B cell (primary cell): ENCODE data around the gene FA2H. TPM values are rescaled to one million over a fixed set of nuclear protein-coding genes. Genes with fewer than 3 reads are reported as not detected.
"Not testable (repeated sequence)": the region's sequence is repeated elsewhere in the genome, so short reads cannot be mapped to it uniquely, and the experiment has no call there.

Experiments
- ATAC-seq: fragments of 200-7000 bp; cut with Tn5 transposase; one replicate; pipeline ENCODE4 v1.10.0; 2021; ENCODE audit warnings: low read depth, mild to moderate bottlenecking, moderate number of reproducible peaks, moderate library complexity
- CTCF ChIA-PET: fragments of 350-600 bp; sonication (Branson Sonifier 250); formaldehyde crosslinking; loops from one replicate; lab custom pipeline; 2021; ENCODE audit warnings: antibody characterized with exemption, inconsistent platforms; lab: Charles Lee
- POLR2A ChIA-PET: fragments of 350-600 bp; sonication (Branson Sonifier 250); formaldehyde crosslinking; loops from one replicate; lab custom pipeline; 2021; ENCODE audit warnings: antibody characterized with exemption; lab: Charles Lee
- DNase-seq: peaks from one replicate; pipeline ENCODE4 v3.0.0; 2013
- H2AFZ ChIP-seq: 2 replicates; pipeline ENCODE4 v1.6.1; 2012; ENCODE audit warnings: mild to moderate bottlenecking, low read depth, low read length; ENCODE audit not compliant: insufficient read depth, poor library complexity, severe bottlenecking
- H3K27ac ChIP-seq, 2 donors: 1 replicate in 1 of 2; 2 replicates in 1 of 2; pipeline ENCODE4 v1.5.1; 2012 to 2013; ENCODE audit warnings: low read length in 2 of 2, mild to moderate bottlenecking in 2 of 2, moderate library complexity in 1 of 2
- H3K27me3 ChIP-seq, 4 experiments: fragments of 200-600 bp in 1 of 4; sonication (generic) in 1 of 4; replicated peaks in 1 of 4; 1 replicate in 2 of 4; 2 replicates in 2 of 4; pipeline versions ENCODE4 v1.6.1 to v1.7.0; 2013 to 2016; ENCODE audit warnings: low read length in 3 of 4, mild to moderate bottlenecking in 2 of 4, mixed read lengths in 1 of 4, moderate library complexity in 1 of 4; ENCODE audit not compliant: insufficient read depth in 4 of 4, control insufficient read depth in 3 of 4; ENCODE audit errors: control extremely low read depth in 1 of 4
- H3K36me3 ChIP-seq, 2 experiments: replicated peaks in 1 of 2; 1 replicate in 1 of 2; 2 replicates in 1 of 2; pipeline versions ENCODE4 v1.6.1 to v1.7.1; 2013; ENCODE audit warnings: low read length in 1 of 2; ENCODE audit not compliant: insufficient read depth in 2 of 2, control insufficient read depth in 1 of 2; ENCODE audit errors: control extremely low read depth in 1 of 2, extremely low read depth in 1 of 2
- H3K4me1 ChIP-seq, 2 donors: fragments of 200-600 bp in 1 of 2; sonication (generic) in 1 of 2; 1 replicate in 1 of 2; 2 replicates in 1 of 2; pipeline versions ENCODE4 v1.5.1 to v1.6.1; 2013 to 2017; ENCODE audit warnings: low read length in 2 of 2; ENCODE audit not compliant: control insufficient read depth in 2 of 2, insufficient read depth in 2 of 2
- H3K4me2 ChIP-seq: replicated peaks from 2 replicates; pipeline ENCODE3; 2012; ENCODE audit warnings: mild to moderate bottlenecking, low read depth, low read length; ENCODE audit not compliant: poor library complexity, severe bottlenecking
- H3K4me3 ChIP-seq, 5 experiments: fragments of 200-600 bp in 1 of 5; sonication (generic) in 1 of 5; 1 replicate in 3 of 5; 2 replicates in 2 of 5; pipeline versions ENCODE4 v1.5.1 to v1.7.0; 2011 to 2016; ENCODE audit warnings: low read length in 4 of 5, mild to moderate bottlenecking in 4 of 5, low read depth in 2 of 5, control low read depth in 1 of 5, moderate library complexity in 1 of 5; ENCODE audit not compliant: insufficient read depth in 1 of 5; ENCODE audit errors: control extremely low read depth in 1 of 5, extremely low read depth in 1 of 5
- H3K79me2 ChIP-seq: fragments of 200-600 bp; sonication (generic); one replicate; pipeline ENCODE4 v1.6.0; 2016; ENCODE audit warnings: low read length; ENCODE audit not compliant: control insufficient read depth, insufficient read depth
- H3K9ac ChIP-seq: fragments of 200-600 bp; sonication (generic); 2 replicates; pipeline ENCODE4 v1.6.1; 2017; ENCODE audit warnings: mild to moderate bottlenecking, low read length, moderate library complexity
- H3K9me3 ChIP-seq, 3 donors: one replicate each; pipeline versions ENCODE4 v1.6.1 to v1.7.1; 2013; ENCODE audit warnings: low read length in 2 of 3; ENCODE audit not compliant: control insufficient read depth in 2 of 3, insufficient read depth in 1 of 3; ENCODE audit errors: control extremely low read depth in 1 of 3
- H4K20me1 ChIP-seq: 2 replicates; pipeline ENCODE4 v1.6.0; 2012; ENCODE audit warnings: mild to moderate bottlenecking, low read length; ENCODE audit not compliant: insufficient read depth, control insufficient read depth, poor library complexity, severe bottlenecking
- H3K27ac Mint-ChIP-seq: one replicate; pipeline ENCODE4 v1.8.0; 2021; ENCODE audit warnings: mixed read lengths
- H3K27me3 Mint-ChIP-seq: one replicate; pipeline ENCODE4 v1.8.0; 2021; ENCODE audit warnings: mixed read lengths
- H3K4me1 Mint-ChIP-seq: one replicate; pipeline ENCODE4 v1.8.0; 2021; ENCODE audit warnings: mixed read lengths
- H3K4me3 Mint-ChIP-seq: one replicate; pipeline ENCODE4 v1.8.0; 2021; ENCODE audit warnings: mixed read lengths
- H3K9me3 Mint-ChIP-seq: one replicate; pipeline ENCODE4 v1.8.0; 2022; ENCODE audit warnings: mixed read lengths; ENCODE audit not compliant: insufficient read depth
- CTCF ChIP-seq: fragments of 200-600 bp; IDR thresholded peaks from one replicate; pipeline ENCODE4 v1.8.0; 2022; ENCODE audit warnings: antibody characterized with exemption, mild to moderate bottlenecking
- EZH2 ChIP-seq: IDR thresholded peaks from 2 replicates; pipeline ENCODE4 v1.6.1; 2012; ENCODE audit warnings: borderline replicate concordance, low read depth, mild to moderate bottlenecking, moderate library complexity, low read length; ENCODE audit not compliant: insufficient read depth, poor library complexity, severe bottlenecking
- WGBS: methylation state at CpG from one replicate; pipeline ENCODE4 v1.1.5; 2013; ENCODE audit warnings: missing lambda C conversion rate; ENCODE audit not compliant: insufficient coverage; 5-methylcytosine and 5-hydroxymethylcytosine counted together
- intact Hi-C: fragments of 100-400 bp; cut with micrococcal nuclease; formaldehyde crosslinking; loops from one replicate; pipeline ENCODE4 v1.10.0; 2022
- polyA plus RNA-seq: library from polyadenylated mRNA; depleted of rRNA; stranded (reverse); fragments of >200 nt; gene quantifications from 2 replicates; pipeline ENCODE4 v1.2.3, GENCODE V29; 2012
- total RNA-seq, 2 donors: library from RNA; stranded (reverse); fragments of 120-200 nt in 1 of 2; gene quantifications; 1 replicate in 1 of 2; 2 replicates in 1 of 2; pipeline versions ENCODE4 v1.2.3 to v1.2.4, GENCODE V29; 2013 to 2022

Gene FA2H
- total and polyA plus RNA-seq, 2 donors (not counting 1 experiment from before 2014, with no cell fraction given) = 1.0 to 3.6 TPM

GRCh38 chr16:74767749-74768148, 6.9 kb downstream of the FA2H start:
- TF ChIP-seq EZH2 (no peak), CTCF (no peak)
- Mint-ChIP-seq H3K4me1 (peaks cover 21% of the 10 kb centered on the region), H3K9me3 (no peaks in the 10 kb centered on the region), H3K27ac (no peak overlapping the region), H3K4me3 (no peak overlapping the region), H3K27me3 (peaks cover 19% of the 10 kb centered on the region)
- H4K20me1 ChIP-seq = no peaks in the 10 kb centered on the region
- peaks cover 0 to 3% (median 0%) of the 10 kb centered on the region in 4 experiments for H3K27me3 ChIP-seq
- no peak overlapping the region for H3K4me2 ChIP-seq
- no peak overlapping the region for H3K27ac ChIP-seq
- H3K4me3 ChIP-seq = no peak overlapping the region
- ChIA-PET CTCF (no interaction called here), POLR2A (no interaction called here)
- intact Hi-C loops = no loop called here
- H3K4me1 ChIP-seq = peaks cover 13 to 20% of the 10 kb centered on the region in 2 donors
- DNase-seq (no peak), ATAC-seq (no peak)
- H3K36me3 ChIP-seq = no peaks in the 10 kb centered on the region
- H3K79me2 ChIP-seq = no peaks in the 10 kb centered on the region
- 97% methylated on average over 3 of the region's 7 CpGs for WGBS
- H2AFZ ChIP-seq = no peak overlapping the region
- H3K9me3 ChIP-seq = no peaks in the 10 kb centered on the region
- no peak overlapping the region for H3K9ac ChIP-seq

- Histone ChIP-seq H3K36me3 (no peaks in the 10 kb centered on the region), H3K27me3 (peaks cover 0 to 3% (median 0%) of the 10 kb centered on the region in 4 experiments), H2AFZ (no peak overlapping the region), H3K79me2 (no peaks in the 10 kb centered on the region), H3K27ac (no peak overlapping the region), H3K9me3 (no peaks in the 10 kb centered on the region), H4K20me1 (no peaks in the 10 kb centered on the region), H3K4me3 (no peak overlapping the region), H3K4me1 (peaks cover 8 to 13% of the 10 kb centered on the region in 2 donors), H3K4me2 (no peak overlapping the region), H3K9ac (no peak overlapping the region)
- WGBS = 94% methylated on average over 6 of the region's 7 CpGs
- TF ChIP-seq CTCF (no peak), EZH2 (no peak)
- Mint-ChIP-seq H3K27ac (no peak overlapping the region), H3K4me3 (no peak overlapping the region), H3K27me3 (peaks cover 19% of the 10 kb centered on the region), H3K4me1 (peaks cover 13% of the 10 kb centered on the region), H3K9me3 (no peaks in the 10 kb centered on the region)
- ChIA-PET POLR2A (no interaction called here), CTCF (interaction anchor here (0.6 to 0.7 kb wide), 2 partner anchors 13 to 151 kb away, joined by 3 to 4 read pairs; no protein-coding TSS in a partner anchor)
- intact Hi-C loops = no loop called here
- no peak for ATAC-seq
- no peak for DNase-seq
Observed at GRCh38 chr16:74766729-74767128, 7.9 kb downstream of the FA2H start.

- POLR2A ChIA-PET, H3K27ac Mint-ChIP-seq, H3K4me1 ChIP-seq, H3K79me2 ChIP-seq, H3K4me3 Mint-ChIP-seq, H3K36me3 ChIP-seq, H3K4me1 Mint-ChIP-seq, H3K27ac ChIP-seq, H4K20me1 ChIP-seq, H3K9ac ChIP-seq, H3K27me3 ChIP-seq, CTCF ChIA-PET, H3K4me2 ChIP-seq, DNase-seq, H3K9me3 ChIP-seq, H3K9me3 Mint-ChIP-seq, H3K4me3 ChIP-seq, ATAC-seq, H2AFZ ChIP-seq, intact Hi-C loops: not testable (repeated sequence)
- WGBS = no CpG with 5 or more reads among the region's 3 CpGs
- peaks cover 19% of the 10 kb centered on the region for H3K27me3 Mint-ChIP-seq
Observed at GRCh38 chr16:74764184-74764583, 10.4 kb downstream of the FA2H start.
